ENCODE data around the gene ALG14. TPM values are rescaled to one million over a fixed set of nuclear protein-coding genes. Genes with fewer than 3 reads are reported as not detected.

Gene ALG14
- total RNA-seq, 1 experiment from 2014 or later: 13.0 TPM

DNA sequence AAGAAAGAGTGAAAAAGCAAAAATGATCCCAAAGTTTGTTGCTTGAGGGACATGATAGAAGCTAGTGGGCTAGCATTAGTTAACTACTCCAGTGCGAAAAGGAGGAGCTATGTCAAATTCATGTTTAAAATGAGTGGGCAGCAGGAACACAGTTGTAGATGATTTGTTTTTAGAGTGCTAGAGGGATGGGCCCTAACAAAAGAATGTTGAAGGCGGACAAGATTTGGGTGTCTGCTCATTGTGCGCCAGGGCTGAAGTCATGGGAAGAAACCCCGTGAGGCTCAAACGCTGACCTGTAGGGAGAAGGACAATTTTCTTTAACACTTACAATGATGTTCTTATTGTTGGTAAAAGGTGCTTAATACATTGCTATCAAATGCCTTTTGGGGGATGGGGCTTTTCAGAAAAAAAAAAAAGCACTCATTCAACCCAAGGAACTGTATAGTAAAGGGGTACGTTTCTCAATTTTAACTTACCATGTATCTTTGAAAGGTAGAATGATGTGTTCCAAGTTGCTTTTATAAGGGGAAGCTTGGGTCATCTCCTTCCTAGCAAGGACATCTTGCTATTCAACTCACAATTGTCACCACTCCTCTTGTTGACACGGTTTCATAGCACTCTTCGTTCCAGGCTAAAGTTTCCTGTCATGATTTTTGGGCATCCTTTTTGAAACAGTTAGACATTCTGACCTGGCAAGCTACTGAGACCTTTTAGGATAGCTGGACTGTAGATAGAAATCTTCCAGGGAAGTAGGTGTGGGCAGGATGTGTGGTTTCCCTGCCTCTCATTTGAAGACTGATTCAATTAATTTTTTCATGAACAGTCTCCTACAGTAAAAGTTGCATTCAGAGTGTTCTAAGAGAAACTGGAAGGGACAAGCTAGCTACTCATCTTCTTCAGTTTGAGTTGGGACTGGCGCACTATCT, 92.8 kb downstream of the ALG14 start:
- Mint-ChIP-seq H3K27me3 (ENCODE audit: insufficient read depth, unreplicated experiment) (no peaks in the 10 kb centered on the region), H3K9me3 (ENCODE audit: unreplicated experiment) (no peaks in the 10 kb centered on the region), H3K27ac (ENCODE audit: low read depth, unreplicated experiment) (no peak overlapping the region), H3K36me3 (ENCODE audit: insufficient read depth, unreplicated experiment) (peaks cover 6% of the 10 kb centered on the region), H3K4me3 (ENCODE audit: unreplicated experiment) (no peak overlapping the region), H3K4me1 (ENCODE audit: insufficient read depth, unreplicated experiment) (no peaks in the 10 kb centered on the region)
- TF ChIP-seq, protein P1, sequence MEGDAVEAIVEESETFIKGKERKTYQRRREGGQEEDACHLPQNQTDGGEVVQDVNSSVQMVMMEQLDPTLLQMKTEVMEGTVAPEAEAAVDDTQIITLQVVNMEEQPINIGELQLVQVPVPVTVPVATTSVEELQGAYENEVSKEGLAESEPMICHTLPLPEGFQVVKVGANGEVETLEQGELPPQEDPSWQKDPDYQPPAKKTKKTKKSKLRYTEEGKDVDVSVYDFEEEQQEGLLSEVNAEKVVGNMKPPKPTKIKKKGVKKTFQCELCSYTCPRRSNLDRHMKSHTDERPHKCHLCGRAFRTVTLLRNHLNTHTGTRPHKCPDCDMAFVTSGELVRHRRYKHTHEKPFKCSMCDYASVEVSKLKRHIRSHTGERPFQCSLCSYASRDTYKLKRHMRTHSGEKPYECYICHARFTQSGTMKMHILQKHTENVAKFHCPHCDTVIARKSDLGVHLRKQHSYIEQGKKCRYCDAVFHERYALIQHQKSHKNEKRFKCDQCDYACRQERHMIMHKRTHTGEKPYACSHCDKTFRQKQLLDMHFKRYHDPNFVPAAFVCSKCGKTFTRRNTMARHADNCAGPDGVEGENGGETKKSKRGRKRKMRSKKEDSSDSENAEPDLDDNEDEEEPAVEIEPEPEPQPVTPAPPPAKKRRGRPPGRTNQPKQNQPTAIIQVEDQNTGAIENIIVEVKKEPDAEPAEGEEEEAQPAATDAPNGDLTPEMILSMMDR (IDR thresholded peaks at IDR 0.05; ENCODE audit: unreplicated experiment): no peak
- BruUV-seq (replicated peaks): no TSS peak
- CTCF ChIA-PET: interaction anchor here (0.9 to 1.2 kb wide), 3 partner anchors 24 to 126 kb away, joined by 3 to 5 read pairs (median 3); no protein-coding TSS in a partner anchor
- DNase-seq (ENCODE audit: unreplicated experiment): no peak
- POLR2A ChIA-PET: no interaction called here
- intact Hi-C loops (cut with micrococcal nuclease): loop anchor here (10.0 kb wide), 1 partner anchor 55 kb away; the partner anchor contains the start of gene CNN3

GRCh38 chr1:94979131-94979530, 93.6 kb downstream of the ALG14 start:
- no peak overlapping the region for H3K27ac Mint-ChIP-seq (ENCODE audit: low read depth, unreplicated experiment)
- ChIA-PET POLR2A (no interaction called here), CTCF (interaction anchor here (0.6 to 1.2 kb wide), 4 partner anchors 13 to 125 kb away, joined by 3 to 5 read pairs (median 3); no protein-coding TSS in a partner anchor)
- H3K36me3 Mint-ChIP-seq (ENCODE audit: insufficient read depth, unreplicated experiment): peaks cover 6% of the 10 kb centered on the region
- TF ChIP-seq, protein P1 (IDR thresholded peaks at IDR 0.05; ENCODE audit: unreplicated experiment): no peak
- no peaks in the 10 kb centered on the region for H3K9me3 Mint-ChIP-seq (ENCODE audit: unreplicated experiment)
- BruUV-seq (replicated peaks): no TSS peak
- H3K4me3 Mint-ChIP-seq (ENCODE audit: unreplicated experiment): no peak overlapping the region
- intact Hi-C loops (cut with micrococcal nuclease): loop anchor here (10.0 kb wide), 1 partner anchor 54 kb away; the partner anchor contains the start of gene CNN3
- H3K27me3 Mint-ChIP-seq (ENCODE audit: insufficient read depth, unreplicated experiment): no peaks in the 10 kb centered on the region
- H3K4me1 Mint-ChIP-seq (ENCODE audit: insufficient read depth, unreplicated experiment): no peaks in the 10 kb centered on the region
- no peak for DNase-seq (ENCODE audit: unreplicated experiment)

- H3K27ac Mint-ChIP-seq (ENCODE audit: low read depth, unreplicated experiment): no peak overlapping the region
- ChIA-PET POLR2A (no interaction called here), CTCF (interaction anchor here (0.7 to 1.2 kb wide), 5 partner anchors 17 to 62 kb away, joined by 3 to 5 read pairs (median 3); no protein-coding TSS in a partner anchor)
- H3K9me3 Mint-ChIP-seq (ENCODE audit: unreplicated experiment): no peaks in the 10 kb centered on the region
- no peak overlapping the region for H3K4me3 Mint-ChIP-seq (ENCODE audit: unreplicated experiment)
- intact Hi-C loops (cut with micrococcal nuclease): loop anchor here (10.0 kb wide), 1 partner anchor 54 kb away; the partner anchor contains the start of gene CNN3
- H3K27me3 Mint-ChIP-seq (ENCODE audit: insufficient read depth, unreplicated experiment): no peaks in the 10 kb centered on the region
- TF ChIP-seq, protein P1 (IDR thresholded peaks at IDR 0.05; ENCODE audit: unreplicated experiment): no peak
- peaks cover 6% of the 10 kb centered on the region for H3K36me3 Mint-ChIP-seq (ENCODE audit: insufficient read depth, unreplicated experiment)
- DNase-seq (ENCODE audit: unreplicated experiment): no peak
- no TSS peak for BruUV-seq (replicated peaks)
- H3K4me1 Mint-ChIP-seq (ENCODE audit: insufficient read depth, unreplicated experiment): no peaks in the 10 kb centered on the region
Observed at GRCh38 chr1:94978401-94978800, 94.3 kb downstream of the ALG14 start.

DNA sequence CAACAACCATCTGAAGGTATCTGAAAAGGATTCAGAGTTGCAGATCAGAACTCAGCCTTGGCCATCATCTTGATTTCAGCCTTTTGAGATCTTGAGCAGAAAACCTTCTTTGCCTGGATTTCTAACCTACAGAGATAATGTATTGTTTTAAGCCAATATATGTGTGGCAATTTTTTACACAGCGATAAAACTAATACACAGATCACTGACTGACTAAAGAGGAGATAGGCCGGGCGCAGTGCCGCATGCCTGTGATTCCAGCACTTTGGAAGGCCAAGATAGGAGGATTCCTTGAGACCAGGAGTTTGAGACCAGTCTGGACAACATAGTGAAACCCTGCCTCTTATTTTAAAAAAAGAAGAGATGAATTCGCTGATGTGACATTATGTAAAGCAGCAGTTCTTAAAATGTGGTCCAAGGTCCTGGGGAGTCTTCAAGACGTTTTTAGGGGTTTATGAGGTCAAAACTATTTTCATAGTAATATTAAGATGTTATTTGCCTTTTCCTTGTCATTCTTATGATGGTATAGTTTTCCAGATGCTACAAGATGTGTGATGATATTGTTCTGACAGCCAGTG, 95.7 kb downstream of the ALG14 start:
- TF ChIP-seq, protein P1 (IDR thresholded peaks at IDR 0.05; ENCODE audit: unreplicated experiment): no peak
- no peak overlapping the region for H3K27ac Mint-ChIP-seq (ENCODE audit: low read depth, unreplicated experiment)
- no TSS peak for BruUV-seq (replicated peaks)
- no peaks in the 10 kb centered on the region for H3K9me3 Mint-ChIP-seq (ENCODE audit: unreplicated experiment)
- ChIA-PET POLR2A (no interaction called here), CTCF (no interaction called here)
- DNase-seq (ENCODE audit: unreplicated experiment): no peak
- H3K4me1 Mint-ChIP-seq (ENCODE audit: insufficient read depth, unreplicated experiment): peaks cover 1% of the 10 kb centered on the region
- no peaks in the 10 kb centered on the region for H3K27me3 Mint-ChIP-seq (ENCODE audit: insufficient read depth, unreplicated experiment)
- H3K36me3 Mint-ChIP-seq (ENCODE audit: insufficient read depth, unreplicated experiment): peaks cover 6% of the 10 kb centered on the region
- intact Hi-C loops (cut with micrococcal nuclease): loop anchor here (10.0 kb wide), 1 partner anchor 52 kb away; the partner anchor contains the start of gene CNN3
- no peak overlapping the region for H3K4me3 Mint-ChIP-seq (ENCODE audit: unreplicated experiment)
